Spleen (tissue), 11 donors: ENCODE measurements around the gene LTB4R2. TPM values are rescaled to one million over a fixed set of nuclear protein-coding genes. Genes with fewer than 3 reads are reported as not detected.

Experiments
- DNase-seq: peaks from one replicate; pipeline ENCODE4 v3.0.0-alpha.2; 2020
- H3K27ac ChIP-seq, 8 donors: fragments of 200-600 bp; sonication (generic) in 7 of 8; 1 replicate in 4 of 8; 2 replicates in 4 of 8; pipeline versions ENCODE4 v1.5.0 to v1.8.0; 2016 to 2021; ENCODE audit warnings: inconsistent platforms in 4 of 8, mild to moderate bottlenecking in 4 of 8, moderate library complexity in 1 of 8
- H3K27me3 ChIP-seq, 7 donors: fragments of 200-600 bp; sonication (generic) in 6 of 7; replicated peaks in 1 of 7; 1 replicate in 4 of 7; 2 replicates in 3 of 7; pipeline versions ENCODE4 v1.5.0 to v1.8.0; 2016 to 2021; ENCODE audit warnings: inconsistent platforms in 3 of 7, mild to moderate bottlenecking in 1 of 7
- H3K36me3 ChIP-seq, 6 donors: fragments of 200-600 bp; sonication (generic) in 5 of 6; 1 replicate in 4 of 6; 2 replicates in 2 of 6; pipeline versions ENCODE4 v1.5.0 to v1.8.0; 2016 to 2021; ENCODE audit warnings: inconsistent platforms in 2 of 6
- H3K4me1 ChIP-seq, 6 donors: fragments of 200-600 bp; sonication (generic) in 5 of 6; 1 replicate in 3 of 6; 2 replicates in 3 of 6; pipeline versions ENCODE4 v1.5.0 to v1.8.0; 2016 to 2021; ENCODE audit warnings: inconsistent platforms in 3 of 6
- H3K4me3 ChIP-seq, 8 donors: fragments of 200-600 bp; sonication (generic) in 7 of 8; 1 replicate in 4 of 8; 2 replicates in 4 of 8; pipeline versions ENCODE4 v1.5.0 to v1.8.0; 2016 to 2021; ENCODE audit warnings: inconsistent platforms in 4 of 8, mild to moderate bottlenecking in 4 of 8, moderate library complexity in 2 of 8
- H3K9me3 ChIP-seq, 8 donors: fragments of 200-600 bp; sonication (generic) in 7 of 8; 1 replicate in 4 of 8; 2 replicates in 4 of 8; pipeline versions ENCODE4 v1.5.0 to v1.8.0; 2016 to 2021; ENCODE audit warnings: inconsistent platforms in 4 of 8
- POLR2A ChIP-seq, 3 donors: fragments of 450-650 bp; IDR thresholded peaks; one replicate each; pipeline ENCODE4 v1.5.1; 2017; ENCODE audit warnings: antibody characterized with exemption in 3 of 3, mild to moderate bottlenecking in 1 of 3
- POLR2AphosphoS5 ChIP-seq, 3 donors: sonication (generic); formaldehyde crosslinking; IDR thresholded peaks; one replicate each; pipeline ENCODE4 v1.5.1; 2017; ENCODE audit warnings: antibody characterized with exemption in 3 of 3
- WGBS, 5 donors: extraction: QIAGEN DNeasy Blood & Tissue Kit in 3 of 5; methylation state at CpG; one replicate each; pipeline versions ENCODE4 v1.1.5 to v1.1.7; 2013 to 2018; 5-methylcytosine and 5-hydroxymethylcytosine counted together
- intact Hi-C: fragments of 100-400 bp; cut with DNase I; formaldehyde crosslinking; loops from one replicate; pipeline ENCODE4 v1.15.0; 2023; ENCODE audit warnings: low total_unique reads
- polyA plus RNA-seq, 3 donors: library from polyadenylated mRNA; stranded (reverse); fragments of 200-250 nt; gene quantifications; one replicate each; pipeline ENCODE4 v1.2.1, GENCODE V29; 2013
- total RNA-seq, 7 donors: library from RNA; depleted of rRNA in 3 of 7; stranded (reverse); fragments of >200 nt in 3 of 7; fragmentation: NEBNext Ultra II Directional in 4 of 7; extraction: Animal tissue kit (Norgen Biotek cat#: 25700) in 4 of 7; gene quantifications; one replicate each; pipeline versions ENCODE4 v1.1.0 to v1.2.1, GENCODE V29; 2016 to 2021
- TF ChIP-seq, protein P1 (sequence below), 11 experiments: fragments of 200-600 bp in 7 of 11; fragments of 450-650 bp in 4 of 11; sonication (generic) in 4 of 11; IDR thresholded peaks in 8 of 11; conservative IDR thresholded peaks in 3 of 11; 1 replicate in 7 of 11; 2 replicates in 4 of 11; pipeline versions ENCODE4 v1.4.0 to v1.8.0; 2016 to 2021; ENCODE audit warnings: antibody characterized with exemption in 11 of 11, inconsistent platforms in 4 of 11, mild to moderate bottlenecking in 1 of 11
- donor health status: healthy with polysubstance abuse.
- donor health status: DM: no; HTN: no; CAD: no; lungs with moderate emphysema.
- donor health status: DM: no; HTN: no; CAD: no.
- donor health status: Bipolar disorder and iron deficiency.
- donor health status: healthy.
- donor health status: DM: no; HTN: no; CAD: no.
- donor health status: DM: yes; HTN: yes; CAD: no.

Gene LTB4R2
- total and polyA plus RNA-seq, 10 donors = 0.83 to 32.3 (median 13.9) TPM

- peak; percentile 59 for DNase-seq
- Histone ChIP-seq H3K4me1 (peaks cover 7 to 58% (median 42%) of the 10 kb centered on the region in 6 donors), H3K9me3 (no peaks in the 10 kb centered on the region), H3K36me3 (no peaks in the 10 kb centered on the region), H3K27ac (peak overlapping the region in 2 of 8 donors; percentile 64 to 68), H3K27me3 (no peaks in the 10 kb centered on the region), H3K4me3 (no peak overlapping the region)
- TF ChIP-seq, protein P1, sequence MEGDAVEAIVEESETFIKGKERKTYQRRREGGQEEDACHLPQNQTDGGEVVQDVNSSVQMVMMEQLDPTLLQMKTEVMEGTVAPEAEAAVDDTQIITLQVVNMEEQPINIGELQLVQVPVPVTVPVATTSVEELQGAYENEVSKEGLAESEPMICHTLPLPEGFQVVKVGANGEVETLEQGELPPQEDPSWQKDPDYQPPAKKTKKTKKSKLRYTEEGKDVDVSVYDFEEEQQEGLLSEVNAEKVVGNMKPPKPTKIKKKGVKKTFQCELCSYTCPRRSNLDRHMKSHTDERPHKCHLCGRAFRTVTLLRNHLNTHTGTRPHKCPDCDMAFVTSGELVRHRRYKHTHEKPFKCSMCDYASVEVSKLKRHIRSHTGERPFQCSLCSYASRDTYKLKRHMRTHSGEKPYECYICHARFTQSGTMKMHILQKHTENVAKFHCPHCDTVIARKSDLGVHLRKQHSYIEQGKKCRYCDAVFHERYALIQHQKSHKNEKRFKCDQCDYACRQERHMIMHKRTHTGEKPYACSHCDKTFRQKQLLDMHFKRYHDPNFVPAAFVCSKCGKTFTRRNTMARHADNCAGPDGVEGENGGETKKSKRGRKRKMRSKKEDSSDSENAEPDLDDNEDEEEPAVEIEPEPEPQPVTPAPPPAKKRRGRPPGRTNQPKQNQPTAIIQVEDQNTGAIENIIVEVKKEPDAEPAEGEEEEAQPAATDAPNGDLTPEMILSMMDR (IDR thresholded peaks at IDR 0.05 in 8 of 11, conservative IDR thresholded peaks at IDR 0.05 in 3 of 11) = no peak
- TF ChIP-seq POLR2AphosphoS5 (IDR thresholded peaks at IDR 0.05) (no peak), POLR2A (IDR thresholded peaks at IDR 0.05) (no peak)
- intact Hi-C loops = no loop called here
- 80 to 89% (median 86%) methylated on average over 1 to 3 of the region's 3 CpGs for WGBS, 5 donors
Measured at GRCh38 chr14:24282736-24283135, 27.2 kb upstream of the LTB4R2 start.

DNA sequence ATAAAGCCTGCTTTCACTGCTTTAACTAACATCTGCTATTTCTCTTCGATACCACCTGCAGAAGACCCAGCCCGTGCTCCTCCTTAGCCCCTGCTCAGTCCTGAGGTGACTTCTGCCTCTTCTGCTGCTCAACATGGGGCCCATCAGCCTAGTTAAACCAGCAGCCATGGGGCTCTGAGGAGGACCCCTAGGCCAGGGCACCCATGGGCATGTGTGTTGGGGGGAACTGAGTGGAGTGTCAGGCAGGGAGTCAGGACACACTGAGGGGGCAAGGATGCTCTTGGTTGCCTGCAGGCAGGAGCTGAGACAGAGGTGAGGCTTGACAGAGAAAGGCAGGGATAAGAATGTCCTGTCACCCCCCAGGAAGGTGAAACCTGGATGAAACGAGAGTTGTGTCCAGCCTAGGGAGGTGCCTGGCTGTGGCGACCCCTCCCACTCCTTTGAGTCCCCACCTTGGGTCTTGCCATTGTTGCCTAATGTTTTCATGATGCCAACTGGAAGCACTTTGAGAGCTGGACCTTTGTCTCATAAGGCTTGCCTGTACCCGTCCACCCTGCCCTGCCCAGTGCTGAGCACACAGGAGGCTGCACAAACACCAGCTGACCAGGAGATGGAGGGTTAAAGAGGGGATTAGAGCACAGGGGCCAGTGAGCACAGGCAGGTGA, 26.0 kb upstream of the LTB4R2 start:
- intact Hi-C loops = no loop called here
- TF ChIP-seq POLR2A (IDR thresholded peaks at IDR 0.05) (no peak), POLR2AphosphoS5 (IDR thresholded peaks at IDR 0.05) (no peak)
- TF ChIP-seq, protein P1 (IDR thresholded peaks at IDR 0.05 in 8 of 11, conservative IDR thresholded peaks at IDR 0.05 in 3 of 11) = no peak
- Histone ChIP-seq H3K9me3 (no peaks in the 10 kb centered on the region), H3K27me3 (no peaks in the 10 kb centered on the region), H3K4me1 (peaks cover 7 to 46% (median 30%) of the 10 kb centered on the region in 6 donors), H3K27ac (no peak overlapping the region), H3K36me3 (peaks cover 0 to under 1% (median 0%) of the 10 kb centered on the region in 6 donors), H3K4me3 (no peak overlapping the region)
- 93 to 98% (median 96%) methylated on average over 4 to 5 of the region's 5 CpGs for WGBS, 5 donors
- DNase-seq = peak; percentile 59

DNA sequence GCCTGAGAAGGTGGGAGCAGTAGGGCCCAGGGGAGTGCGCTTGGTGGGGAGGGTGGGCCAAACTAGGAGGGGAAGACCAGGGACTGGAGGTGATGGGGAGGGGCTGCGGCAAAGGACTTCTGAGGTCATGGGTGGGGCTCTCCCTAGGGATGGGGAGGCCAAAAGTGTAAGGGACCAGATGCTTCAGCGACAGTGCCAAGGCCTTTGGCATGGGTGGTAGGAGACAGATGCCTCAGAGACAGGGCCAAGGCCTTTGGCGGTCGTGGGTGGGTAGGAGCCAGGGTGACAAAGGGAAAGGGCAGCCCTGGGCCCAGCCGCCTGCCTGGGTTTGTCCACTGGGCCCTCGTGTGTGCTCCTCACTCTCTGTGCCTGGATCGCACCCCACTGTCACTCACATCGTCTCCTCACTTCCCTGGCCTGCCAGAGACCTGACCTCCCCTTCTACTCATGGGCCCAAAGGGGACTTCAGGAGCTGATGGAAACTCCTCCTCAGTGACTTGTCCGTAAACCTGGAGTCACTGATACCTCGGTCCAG, 25.4 kb upstream of the LTB4R2 start:
- Histone ChIP-seq H3K27me3 (no peaks in the 10 kb centered on the region), H3K27ac (no peak overlapping the region), H3K4me3 (no peak overlapping the region), H3K4me1 (peaks cover under 1 to 44% (median 24%) of the 10 kb centered on the region in 6 donors), H3K36me3 (peaks cover 0 to 7% (median 5%) of the 10 kb centered on the region in 6 donors), H3K9me3 (no peaks in the 10 kb centered on the region)
- WGBS, 5 donors = 80 to 89% (median 83%) methylated on average over 8 to 11 of the region's 11 CpGs
- no peak for TF ChIP-seq POLR2A (IDR thresholded peaks at IDR 0.05)
- TF ChIP-seq, protein P1 (IDR thresholded peaks at IDR 0.05 in 8 of 11, conservative IDR thresholded peaks at IDR 0.05 in 3 of 11) = no peak
- TF ChIP-seq POLR2AphosphoS5 (IDR thresholded peaks at IDR 0.05) = no peak
- intact Hi-C loops = no loop called here
- no peak for DNase-seq

DNA sequence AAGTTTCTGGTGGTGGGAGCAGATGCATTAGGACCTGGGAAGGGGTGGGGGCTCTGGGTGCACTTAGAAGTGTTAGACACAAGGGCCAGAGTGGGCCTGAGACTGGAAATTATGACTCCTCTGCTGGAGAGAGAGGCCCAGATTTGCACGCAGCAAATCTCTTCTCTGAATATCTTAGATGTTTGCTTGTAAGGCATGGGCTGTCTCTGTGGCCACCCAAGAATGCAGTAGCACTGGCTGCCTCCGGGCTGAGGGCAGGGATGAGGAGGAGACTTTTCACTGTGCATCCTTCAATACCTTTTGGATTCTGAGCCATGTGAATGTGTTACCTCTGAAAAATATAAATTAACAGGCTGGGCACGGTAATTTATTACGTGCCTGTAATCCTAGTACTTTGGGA, 24.6 kb upstream of the LTB4R2 start:
- no peak for DNase-seq
- H3K4me3 ChIP-seq = no peak overlapping the region
- intact Hi-C loops = no loop called here
- H3K27me3 ChIP-seq = no peaks in the 10 kb centered on the region
- TF ChIP-seq POLR2AphosphoS5 (IDR thresholded peaks at IDR 0.05) (no peak), POLR2A (IDR thresholded peaks at IDR 0.05) (no peak)
- TF ChIP-seq, protein P1 (IDR thresholded peaks at IDR 0.05 in 8 of 11, conservative IDR thresholded peaks at IDR 0.05 in 3 of 11) = no peak
- no peak overlapping the region for H3K27ac ChIP-seq
- peaks cover 0 to 15% (median 12%) of the 10 kb centered on the region in 6 donors for H3K36me3 ChIP-seq
- peaks cover 3 to 44% (median 16%) of the 10 kb centered on the region in 6 donors for H3K4me1 ChIP-seq
- no peaks in the 10 kb centered on the region for H3K9me3 ChIP-seq
- 89 to 94% (median 91%) methylated on average over 4 of the region's 4 CpGs for WGBS, 5 donors
